RPMI7951 (cell line): ENCODE data around the gene DNAL1. TPM values are rescaled to one million over a fixed set of nuclear protein-coding genes. Genes with fewer than 3 reads are reported as not detected.
"Not testable (repeated sequence)": the region's sequence is repeated elsewhere in the genome, so short reads cannot be mapped to it uniquely, and the experiment has no call there.

Source experiments
- DNase-seq: peaks from one replicate; pipeline ENCODE4 v3.0.0-alpha.2; 2012; ENCODE audit warnings: low read depth
- total RNA-seq: library from RNA; depleted of rRNA; stranded (reverse); fragments of >200 nt; shearing (Covaris generic); gene quantifications from 2 replicates; pipeline ENCODE4 v1.2.3, GENCODE V29; 2014

DNAL1 gene
- total RNA-seq, 1 experiment from 2014 or later = 12.3 TPM

GRCh38 chr14:73640796-73641365, 3.9 kb upstream of the DNAL1 start:
- DNase-seq = no peak

GRCh38 chr14:73645248-73645610, 443 bp downstream of the DNAL1 start:
- no peak for DNase-seq

DNA sequence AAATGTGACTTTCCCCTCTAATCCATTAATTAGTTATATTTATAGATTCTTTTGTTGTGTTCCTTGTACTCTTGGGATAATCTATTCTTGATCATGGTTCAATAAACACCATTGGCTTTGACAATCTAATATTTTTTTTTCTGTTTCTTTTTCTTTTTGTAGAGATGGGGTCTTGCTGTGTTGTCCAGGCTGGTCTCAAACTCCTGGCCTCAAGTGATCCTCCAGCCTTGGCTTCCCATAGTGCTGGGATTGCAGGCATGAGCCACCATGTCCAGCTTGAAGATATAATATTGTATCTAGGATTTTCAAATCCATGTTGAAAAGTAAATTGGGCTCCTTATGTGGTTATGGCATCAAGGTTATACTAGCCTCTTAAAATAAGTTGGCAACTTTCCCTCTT, 6.2 kb downstream of the DNAL1 start:
- no peak for DNase-seq

DNA sequence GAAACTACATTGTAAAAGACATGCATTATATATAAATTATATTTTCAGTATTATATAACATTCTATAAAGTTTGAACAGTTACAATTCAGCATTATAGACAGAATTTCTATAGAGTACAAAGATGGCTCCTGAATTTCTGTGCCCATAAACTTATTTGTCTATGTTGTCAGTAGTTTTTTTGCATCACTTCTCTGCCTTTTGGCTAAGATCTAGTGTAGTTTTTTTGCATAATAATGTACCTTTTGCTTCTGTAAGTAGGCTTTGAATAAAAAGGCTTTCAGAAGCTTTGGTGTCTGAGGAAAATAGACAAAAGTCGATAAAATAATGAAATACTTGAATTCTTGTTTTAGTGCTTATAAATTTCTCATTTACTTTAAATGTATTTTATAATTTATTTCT, 11.1 kb downstream of the DNAL1 start:
- DNase-seq = no peak

GRCh38 chr14:73659202-73659601, 14.4 kb downstream of the DNAL1 start:
- not testable (repeated sequence) for DNase-seq

DNA sequence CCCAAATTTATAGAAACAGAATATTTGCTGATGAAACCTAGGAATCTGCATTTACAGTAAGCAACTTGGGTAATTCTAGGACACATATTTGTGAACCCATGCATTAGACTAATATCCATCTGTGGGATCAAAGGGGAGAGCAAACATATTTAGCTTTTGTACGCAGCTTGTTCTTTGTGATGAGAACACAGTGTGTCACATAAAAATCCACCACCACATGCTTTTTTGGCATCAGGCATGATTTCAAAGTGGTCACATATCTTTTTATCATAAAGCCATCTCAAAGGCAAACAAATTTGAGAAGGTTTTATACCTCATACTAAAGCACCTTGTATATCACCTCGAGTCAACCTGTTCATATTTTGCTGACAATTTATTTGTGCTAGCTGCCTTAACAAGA, 15.7 kb downstream of the DNAL1 start:
- DNase-seq = no peak

GRCh38 chr14:73661872-73662271, 17.1 kb downstream of the DNAL1 start:
- no peak for DNase-seq

GRCh38 chr14:73662487-73662943, 17.7 kb downstream of the DNAL1 start:
- DNase-seq = peak; percentile 93

DNA sequence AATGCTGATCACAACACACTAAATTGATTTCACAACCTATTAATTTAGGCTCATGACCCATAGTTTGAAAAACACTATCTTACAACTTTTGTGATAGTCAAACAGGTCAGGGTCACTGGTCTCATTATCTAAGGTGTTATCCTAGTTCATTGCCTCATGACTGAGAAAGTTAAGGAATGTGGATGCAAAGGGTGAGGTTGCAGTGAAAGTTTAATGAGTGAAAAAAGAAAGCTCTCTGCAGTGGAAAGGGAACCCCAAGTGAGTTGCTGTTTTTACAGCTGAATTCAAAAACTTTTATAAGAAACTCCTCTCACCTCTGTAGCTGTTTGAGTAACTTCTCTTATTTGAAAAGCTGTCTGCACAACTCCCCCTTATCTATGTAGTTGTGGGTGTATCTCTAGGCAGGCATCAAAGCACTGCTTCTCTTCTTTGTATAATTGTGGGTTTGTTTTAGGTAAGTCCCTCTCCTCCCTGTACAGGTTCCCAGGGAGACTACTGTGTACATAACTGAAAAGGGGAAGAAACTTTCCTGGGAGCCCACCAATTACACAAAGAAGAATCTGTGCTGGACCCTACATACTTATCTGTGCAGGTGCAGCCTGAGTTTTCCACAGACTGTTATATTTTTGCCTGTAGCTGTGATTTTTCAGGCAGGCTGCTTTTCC, 18.9 kb downstream of the DNAL1 start:
- no peak for DNase-seq

- no peak for DNase-seq
These were observed 20.3 kb downstream of the DNAL1 start for GRCh38 chr14:73665130-73665529.

- DNase-seq = no peak
These were observed 21.8 kb downstream of the DNAL1 start for GRCh38 chr14:73666583-73666982.

GRCh38 chr14:73667854-73668253, 23.1 kb downstream of the DNAL1 start:
- DNase-seq = no peak

DNA sequence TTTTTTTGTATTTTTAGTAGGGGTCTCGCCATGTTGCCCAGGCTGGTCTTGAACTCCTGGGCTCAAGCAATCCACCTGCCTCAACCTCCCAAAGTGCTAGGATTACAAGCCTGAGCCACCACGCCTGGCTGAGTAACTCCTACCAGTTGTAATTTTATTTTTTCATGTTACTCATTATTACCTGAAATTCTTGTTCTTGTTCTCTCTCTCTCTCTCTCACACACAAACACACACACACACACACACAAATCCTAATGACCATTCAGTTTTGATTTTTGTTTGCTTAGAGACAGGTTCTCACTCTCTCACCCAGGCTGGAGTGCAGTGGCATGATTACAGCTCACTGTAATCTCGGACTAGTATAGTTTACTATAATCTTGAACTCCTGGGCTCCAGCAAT, 30.2 kb downstream of the DNAL1 start:
- no peak for DNase-seq

GRCh38 chr14:73678698-73679097, 33.9 kb downstream of the DNAL1 start:
- DNase-seq = no peak

DNA sequence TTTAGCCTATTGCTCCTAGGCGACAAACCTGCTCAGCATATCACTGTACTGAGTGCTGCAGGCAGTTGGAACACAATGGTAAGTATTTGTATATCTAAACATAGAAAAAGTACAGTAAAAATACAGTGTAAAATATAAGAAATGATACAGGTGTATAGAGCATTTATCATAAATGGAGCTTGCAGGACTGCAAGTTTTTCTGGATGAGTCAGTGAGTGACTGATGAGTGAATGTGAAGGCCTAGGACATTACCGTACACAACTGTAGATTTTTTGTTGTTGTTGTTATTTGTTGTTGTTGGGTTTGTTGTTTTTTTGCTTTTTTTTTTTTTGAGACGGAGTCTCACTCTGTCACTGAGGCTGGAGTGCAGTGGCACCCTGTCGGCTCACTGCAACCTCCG, 36.0 kb downstream of the DNAL1 start:
- no peak for DNase-seq

DNA sequence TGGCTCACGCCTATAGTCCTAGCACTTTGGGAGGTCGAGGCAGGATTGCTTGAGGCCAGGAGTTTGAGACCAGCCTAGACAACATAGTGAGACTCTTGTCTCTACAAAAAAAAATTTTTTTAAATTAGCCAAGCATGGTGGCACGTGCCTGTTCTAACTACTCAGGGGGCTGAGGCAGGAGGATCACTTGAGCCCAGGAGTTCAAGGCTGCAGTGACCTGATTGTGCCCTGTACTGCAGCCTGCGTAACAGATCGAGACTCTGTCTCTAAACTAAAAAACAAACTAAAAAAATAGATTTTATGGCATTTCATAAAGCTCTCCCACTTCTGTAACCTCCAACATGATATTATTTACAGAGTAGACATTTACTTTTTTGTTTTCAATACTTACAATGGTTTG, 39.8 kb downstream of the DNAL1 start:
- no peak for DNase-seq

DNA sequence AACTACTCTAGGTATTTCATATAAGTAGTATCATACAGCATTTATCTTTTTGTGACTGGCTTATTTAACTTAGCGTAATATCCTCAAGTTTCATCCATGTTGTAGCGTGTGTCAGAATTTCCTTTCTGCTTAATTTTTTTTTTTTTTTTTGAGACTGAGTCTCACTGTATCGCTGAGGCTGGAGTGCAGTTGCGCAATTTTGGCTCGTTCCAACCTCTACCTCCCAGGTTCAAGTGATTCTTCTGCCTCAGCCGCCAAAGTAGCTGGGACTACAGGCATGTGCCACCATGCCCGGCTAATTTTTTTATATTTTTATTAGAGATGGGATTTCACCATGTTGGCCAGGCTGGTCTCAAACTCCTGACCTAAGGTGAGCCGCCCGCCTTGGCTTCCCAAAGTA, 40.5 kb downstream of the DNAL1 start:
- no peak for DNase-seq

DNA sequence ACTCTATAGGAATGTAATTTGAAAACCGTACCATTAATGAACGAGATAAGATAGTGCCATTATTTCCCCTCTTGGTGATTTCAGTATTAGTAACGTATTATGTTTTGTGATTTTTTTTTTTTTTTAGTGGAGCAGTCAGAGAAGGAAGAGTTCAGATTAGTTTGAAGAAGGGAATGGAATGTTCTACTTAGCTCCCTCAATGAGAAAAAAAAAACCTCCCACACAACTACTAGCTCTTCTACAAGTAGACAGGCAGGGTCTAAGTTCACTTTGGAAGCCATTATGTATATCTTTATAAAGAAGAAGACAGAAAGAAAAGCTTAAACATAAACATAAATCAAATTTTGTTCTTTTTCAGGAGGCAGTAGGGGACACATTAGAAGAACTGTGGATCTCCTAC, 42.1 kb downstream of the DNAL1 start:
- no peak for DNase-seq

- DNase-seq = no peak
These were observed 49.3 kb downstream of the DNAL1 start for GRCh38 chr14:73694083-73694482.

DNA sequence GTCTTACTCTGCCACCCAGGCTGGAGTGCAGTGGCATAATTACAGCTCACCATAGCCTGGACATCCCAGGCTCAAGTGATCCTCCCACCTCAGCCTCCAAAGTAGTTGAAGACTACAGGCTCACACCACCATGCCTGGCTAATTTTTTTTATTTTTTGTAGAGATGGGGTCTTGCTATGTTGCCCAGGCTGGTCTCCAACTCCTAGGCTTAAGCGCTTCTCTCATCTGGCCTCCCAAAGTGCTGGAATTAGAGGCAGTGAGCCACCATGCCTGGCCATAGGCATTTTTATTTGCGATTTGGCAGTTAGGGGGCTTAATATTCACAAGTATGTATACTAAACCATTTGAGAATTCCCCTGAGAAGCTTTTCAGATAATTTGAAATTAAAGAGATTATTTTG, 50.3 kb downstream of the DNAL1 start:
- DNase-seq = no peak

- DNase-seq = no peak
These were observed 51.2 kb downstream of the DNAL1 start for GRCh38 chr14:73695997-73696396.

- DNase-seq = peak; percentile 72
These were observed 51.9 kb downstream of the DNAL1 start for GRCh38 chr14:73696466-73697400.

- no peak for DNase-seq
These were observed 55.5 kb downstream of the DNAL1 start for GRCh38 chr14:73700325-73700724.
